Endothelial cell of umbilical vein (primary cell): ENCODE data around the gene SLFN12. TPM values are rescaled to one million over a fixed set of nuclear protein-coding genes. Genes with fewer than 3 reads are reported as not detected.
"Not testable (repeated sequence)": the region's sequence is repeated elsewhere in the genome, so short reads cannot be mapped to it uniquely, and the experiment has no call there.

ENCODE experiments used
- BruUV-seq: library from RNA; stranded (reverse); fragments of 400-500 nt; replicated peaks from 2 replicates; lab custom pipeline; 2021; lab: Mats Ljungman, UMichigan
- CTCF ChIA-PET: fragments of 300-600, 350-600 bp; sonication (Branson Sonifier 250); formaldehyde crosslinking; loops from one replicate; lab custom pipeline; 2021; ENCODE audit warnings: antibody characterized with exemption, inconsistent platforms; lab: Charles Lee
- POLR2A ChIA-PET: fragments of 300-600, 350-600 bp; sonication (Branson Sonifier 250); formaldehyde crosslinking; loops from one replicate; lab custom pipeline; 2021; ENCODE audit warnings: antibody characterized with exemption, inconsistent platforms; lab: Charles Lee
- DNase-seq: peaks from one replicate; pipeline ENCODE4 v3.0.0-alpha.2; 2011; ENCODE audit warnings: low read depth, low spot score
- FAIRE-seq: peaks from 2 replicates; lab custom pipeline; 2011; peaks lifted over from hg19 to GRCh38; lab: Jason Lieb, UNC
- H2AFZ ChIP-seq: 2 replicates; pipeline ENCODE4 v1.6.0; 2012; ENCODE audit warnings: low read depth, low read length, control low read depth, inconsistent platforms
- H3K27ac ChIP-seq: 2 replicates; pipeline ENCODE4 v1.5.1; 2011; ENCODE audit warnings: low read depth, mild to moderate bottlenecking, control low read depth, low read length, moderate library complexity; ENCODE audit not compliant: insufficient read depth
- H3K27me3 ChIP-seq, 2 experiments: 2 replicates each; pipeline versions ENCODE4 v1.6.0 to v1.6.1; 2011; ENCODE audit warnings: low read length in 2 of 2, mixed read lengths in 1 of 2; ENCODE audit not compliant: control insufficient read depth in 2 of 2, insufficient read depth in 2 of 2
- H3K36me3 ChIP-seq, 2 experiments: 2 replicates in 1 of 2; 3 replicates in 1 of 2; pipeline ENCODE4 v1.5.1; 2011; ENCODE audit warnings: low read length in 2 of 2, mild to moderate bottlenecking in 1 of 2, moderate library complexity in 1 of 2; ENCODE audit not compliant: control insufficient read depth in 2 of 2, insufficient read depth in 2 of 2; ENCODE audit errors: extremely low read depth in 1 of 2
- H3K4me1 ChIP-seq: 3 replicates; pipeline ENCODE4 v1.5.1; 2011; ENCODE audit warnings: mild to moderate bottlenecking, low read length; ENCODE audit not compliant: control insufficient read depth, insufficient read depth; ENCODE audit errors: extremely low read depth
- H3K4me2 ChIP-seq: 2 replicates; pipeline ENCODE4 v1.6.1; 2011; ENCODE audit warnings: low read length, control low read depth, mixed read lengths; ENCODE audit not compliant: insufficient read depth
- H3K4me3 ChIP-seq, 3 experiments: fragments of 200-600 bp in 1 of 3; sonication (generic), shearing (Covaris generic) in 1 of 3; replicated peaks in 1 of 3; 2 replicates each; pipeline ENCODE4 v1.5.1; 2011 to 2016; ENCODE audit warnings: control low read depth in 3 of 3, low read length in 3 of 3, mild to moderate bottlenecking in 2 of 3, inconsistent platforms in 1 of 3, low read depth in 1 of 3, moderate library complexity in 1 of 3; ENCODE audit not compliant: insufficient read depth in 1 of 3
- H3K79me2 ChIP-seq: 2 replicates; pipeline ENCODE4 v1.6.0; 2012; ENCODE audit warnings: low read length, inconsistent platforms; ENCODE audit not compliant: control insufficient read depth, insufficient read depth
- H3K9ac ChIP-seq: replicated peaks from 2 replicates; pipeline ENCODE3; 2011; ENCODE audit warnings: low read length, control low read depth; ENCODE audit not compliant: insufficient read depth; ENCODE audit errors: extremely low read depth
- H3K9me1 ChIP-seq: replicated peaks from 3 replicates; pipeline ENCODE4 v1.6.0; 2011; ENCODE audit warnings: mild to moderate bottlenecking, low read length; ENCODE audit not compliant: control insufficient read depth, insufficient read depth; ENCODE audit errors: extremely low read depth
- H3K9me3 ChIP-seq: replicated peaks from 2 replicates; pipeline ENCODE4 v1.5.1; 2012; ENCODE audit warnings: low read length, inconsistent platforms; ENCODE audit not compliant: control insufficient read depth, insufficient read depth
- H4K20me1 ChIP-seq: replicated peaks from 2 replicates; pipeline ENCODE3; 2011; ENCODE audit warnings: mild to moderate bottlenecking, low read length; ENCODE audit not compliant: control insufficient read depth, insufficient read depth; ENCODE audit errors: extremely low read depth
- CTCF ChIP-seq, 2 donors: IDR thresholded peaks; 1 replicate in 1 of 2; 2 replicates in 1 of 2; pipeline ENCODE4 v1.5.1; 2011; ENCODE audit warnings: low read length in 2 of 2, mild to moderate bottlenecking in 2 of 2, moderate library complexity in 2 of 2, control low read depth in 1 of 2, inconsistent platforms in 1 of 2, low read depth in 1 of 2; ENCODE audit not compliant: insufficient read depth in 1 of 2; ENCODE audit errors: extremely low read depth in 1 of 2
- EZH2 ChIP-seq: IDR thresholded peaks from 2 replicates; pipeline ENCODE4 v1.6.1; 2012; ENCODE audit warnings: borderline replicate concordance, low read depth, mild to moderate bottlenecking, moderate library complexity, low read length, inconsistent platforms; ENCODE audit not compliant: severe bottlenecking
- FOS ChIP-seq: IDR thresholded peaks from 2 replicates; pipeline ENCODE4 v1.6.1; 2011; ENCODE audit warnings: mild to moderate bottlenecking, low read length, moderate library complexity, borderline replicate concordance; ENCODE audit not compliant: insufficient read depth
- GATA2 ChIP-seq: IDR thresholded peaks from 2 replicates; pipeline ENCODE4 v1.7.0; 2011; ENCODE audit warnings: low read depth, mild to moderate bottlenecking, moderate library complexity, mixed read lengths, low read length; ENCODE audit not compliant: insufficient read length, insufficient read depth
- JUN ChIP-seq: IDR thresholded peaks from 2 replicates; pipeline ENCODE4 v1.6.1; 2011; ENCODE audit warnings: borderline replicate concordance, low read depth; ENCODE audit not compliant: insufficient read length, insufficient read depth
- MAX ChIP-seq: IDR thresholded peaks from 2 replicates; pipeline ENCODE4 v1.6.1; 2011; ENCODE audit not compliant: insufficient read depth, insufficient read length
- MYC ChIP-seq: IDR thresholded peaks from one replicate; pipeline ENCODE4 v1.6.1; 2011; ENCODE audit warnings: mild to moderate bottlenecking, low read depth, low read length
- POLR2A ChIP-seq: IDR thresholded peaks from 2 replicates; pipeline ENCODE4 v1.6.1; 2012; ENCODE audit warnings: low read depth, mild to moderate bottlenecking, control low read depth, low read length
- POLR2AphosphoS5 ChIP-seq: IDR thresholded peaks from 2 replicates; pipeline ENCODE4 v1.6.1; 2012; ENCODE audit warnings: low read depth, mild to moderate bottlenecking, control low read depth, low read length, moderate library complexity; ENCODE audit not compliant: insufficient read depth
- dilution Hi-C: fragments of 300-500 bp; cut with MboI; formaldehyde crosslinking; loops from one replicate; pipeline ENCODE4 v1.15.0; 2019; ENCODE audit warnings: low sequenced_read_pairs; ENCODE audit not compliant: extremely low pct_ligation_motif_present
- intact Hi-C: fragments of 100-400 bp; cut with micrococcal nuclease; formaldehyde crosslinking; loops from one replicate; pipeline ENCODE4 v1.10.0; 2022
- polyA plus RNA-seq, 4 experiments: library from polyadenylated mRNA; depleted of rRNA in 3 of 4; stranded (reverse) in 3 of 4; unstranded in 1 of 4; fragments of >200 nt; gene quantifications; 2 replicates each; pipeline versions ENCODE4 v1.2.1 to v1.2.3, GENCODE V29; 2011 to 2012; ENCODE audit warnings: missing spikeins in 1 of 4
- total RNA-seq: library from RNA; stranded (reverse); gene quantifications from 2 replicates; pipeline ENCODE4 v1.2.3, GENCODE V29; 2021

The SLFN12 gene
- total and polyA plus RNA-seq, 2 donors (not counting 3 experiments of a cell fraction or from before 2014, with no cell fraction given) = 17.8 to 42.6 TPM

GRCh38 chr17:35423761-35424160 lies 8.5 kb downstream of the SLFN12 start:
- CTCF ChIA-PET = interaction anchor here (0.8 kb wide), 1 partner anchor 9 kb away, joined by 3 read pairs; no protein-coding TSS in a partner anchor
- H3K4me1 ChIP-seq = no peaks in the 10 kb centered on the region
- POLR2A ChIA-PET = no interaction called here
- H3K27me3 ChIP-seq = no peaks in the 10 kb centered on the region
- no peak overlapping the region for H2AFZ ChIP-seq
- H3K36me3 ChIP-seq = peaks cover 7 to 8% of the 10 kb centered on the region in 2 experiments
- H3K27ac ChIP-seq = no peak overlapping the region
- no peaks in the 10 kb centered on the region for H3K9me3 ChIP-seq
- no peak overlapping the region for H3K4me2 ChIP-seq
- DNase-seq = no peak
- no TSS peak for BruUV-seq
- peaks cover 5% of the 10 kb centered on the region for H4K20me1 ChIP-seq
- dilution Hi-C loops = no loop called here
- H3K4me3 ChIP-seq = no peak overlapping the region
- no peak for TF ChIP-seq JUN
- no peak for TF ChIP-seq GATA2
- no peak for TF ChIP-seq EZH2
- no peak for TF ChIP-seq CTCF (IDR thresholded peaks at IDR 0.05; ENCODE audit: extremely low read depth in 1 of 2, insufficient read depth in 1 of 2, low read depth in 1 of 2, low read length in 2 of 2)
- no peak for TF ChIP-seq MAX
- TF ChIP-seq POLR2A = no peak
- no peak for TF ChIP-seq MYC
- no peak for TF ChIP-seq FOS
- TF ChIP-seq POLR2AphosphoS5 = no peak
- H3K79me2 ChIP-seq = peaks cover 58% of the 10 kb centered on the region
- FAIRE-seq = no peak
- H3K9ac ChIP-seq = no peak overlapping the region
- intact Hi-C loops = no loop called here
- no peaks in the 10 kb centered on the region for H3K9me1 ChIP-seq

GRCh38 chr17:35421069-35421468 lies 11.2 kb downstream of the SLFN12 start:
- H3K9ac ChIP-seq, H3K4me3 ChIP-seq, DNase-seq, H2AFZ ChIP-seq, dilution Hi-C loops, FAIRE-seq, H3K27me3 ChIP-seq, H3K9me3 ChIP-seq, H4K20me1 ChIP-seq, BruUV-seq, intact Hi-C loops, H3K4me2 ChIP-seq, H3K27ac ChIP-seq, H3K36me3 ChIP-seq, H3K9me1 ChIP-seq, POLR2A ChIA-PET, H3K4me1 ChIP-seq: not testable (repeated sequence)
- H3K79me2 ChIP-seq = peaks cover 49% of the 10 kb centered on the region
- CTCF ChIA-PET = interaction anchor here (0.5 to 0.7 kb wide), 2 partner anchors 113 to 394 kb away, joined by 3 read pairs; no protein-coding TSS in a partner anchor
